HAP-1 (cell line): Measurements from ENCODE around the gene MITD1.
"Not testable (repeated sequence)": the region's sequence is repeated elsewhere in the genome, so short reads cannot be mapped to it uniquely, and the experiment has no call there.

Experiments
- DNase-seq, 2 experiments: peaks; one replicate each; pipeline ENCODE4 v3.0.0-alpha.2; 2016 to 2020; ENCODE audit warnings: low spot score in 2 of 2
- H3K27me3 ChIP-seq: fragments of 250-450 bp; sonication (Bioruptor Pico); 2 replicates; pipeline ENCODE4 v1.5.1; 2020; ENCODE audit warnings: low read depth, mild to moderate bottlenecking, moderate library complexity
- H3K36me3 ChIP-seq: fragments of 250-450 bp; sonication (Bioruptor Pico); replicated peaks from 2 replicates; pipeline ENCODE4 v1.5.1; 2020; ENCODE audit warnings: mild to moderate bottlenecking
- H3K4me1 ChIP-seq: fragments of 250-450 bp; sonication (Bioruptor Pico); 2 replicates; pipeline ENCODE4 v1.5.1; 2020; ENCODE audit warnings: mild to moderate bottlenecking
- H3K4me3 ChIP-seq: fragments of 250-450 bp; sonication (Bioruptor Pico); 2 replicates; pipeline ENCODE4 v1.5.1; 2020; ENCODE audit warnings: mild to moderate bottlenecking, moderate library complexity
- H3K9me3 ChIP-seq: fragments of 250-450 bp; sonication (Bioruptor Pico); 2 replicates; pipeline ENCODE4 v1.5.1; 2020; ENCODE audit warnings: mild to moderate bottlenecking, moderate library complexity
- in situ Hi-C: fragments of 300-500 bp; cut with MboI; formaldehyde crosslinking; loops from 3 replicates; pipeline ENCODE4 v1.14.3; 2020; ENCODE audit warnings: low sequenced_read_pairs, inconsistent platforms, mixed read lengths

MITD1 gene

GRCh38 chr2:99180755-99181623 is at the start of gene MITD1, which contains the start of gene MRPL30:
Gene MITD1, minus strand, starts transcription at chr2:99181058. Its CDS starts 77 bp downstream, at chr2:99180981.
Gene MRPL30, plus strand, starts transcription at chr2:99181184. Its CDS starts 5,020 bp downstream, at chr2:99186204.
- Histone ChIP-seq H3K9me3 (no peaks in the 10 kb centered on the region), H3K36me3 (no peaks in the 10 kb centered on the region; the same call in none of the 2 replicates), H3K4me1 (peaks cover 7% of the 10 kb centered on the region), H3K4me3 (peak within 1 kb of the TSS; percentile 73), H3K27me3 (no peaks in the 10 kb centered on the region)
- in situ Hi-C loops, result loop anchor here (25.0 kb wide), 1 partner anchor 306 kb away; the partner anchor contains the start of gene REV1
- DNase-seq, result peak; percentile 93

DNA sequence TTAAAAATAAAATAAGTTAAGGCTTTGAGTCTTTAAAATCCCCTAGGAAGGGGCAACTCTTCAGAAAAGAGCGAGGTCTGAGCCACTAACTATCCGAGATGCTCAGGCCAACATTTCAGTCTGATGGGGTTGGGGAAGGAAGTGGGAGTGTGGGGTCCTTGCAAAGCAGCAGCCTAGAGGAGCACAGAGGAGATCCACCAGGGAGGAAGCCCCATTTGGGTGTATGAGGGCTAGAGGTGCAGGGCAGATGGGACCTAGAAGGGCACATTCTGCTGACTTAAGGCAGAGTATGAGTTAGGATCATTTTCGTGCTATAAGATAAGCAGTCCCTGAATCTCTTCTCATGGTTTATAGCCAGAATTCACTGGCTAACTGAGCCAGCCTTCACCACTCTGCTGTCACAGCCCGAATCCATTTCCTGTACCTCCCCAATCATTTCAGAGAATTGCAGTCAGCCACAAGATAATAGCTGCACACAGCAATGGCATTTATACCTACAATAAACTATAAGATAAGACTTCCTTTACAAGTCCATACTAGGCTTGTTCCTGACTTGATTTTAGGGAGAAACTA is 37.2 kb upstream of the MITD1 start:
- no peaks in the 10 kb centered on the region for H3K36me3 ChIP-seq
- H3K27me3 ChIP-seq, result no peaks in the 10 kb centered on the region
- no peak for DNase-seq
- in situ Hi-C loops, result no loop called here
- no peak overlapping the region for H3K4me3 ChIP-seq
- H3K4me1 ChIP-seq, result no peaks in the 10 kb centered on the region
- H3K9me3 ChIP-seq, result no peaks in the 10 kb centered on the region

- Histone ChIP-seq H3K4me1 (no peaks in the 10 kb centered on the region), H3K36me3 (no peaks in the 10 kb centered on the region), H3K9me3 (no peaks in the 10 kb centered on the region), H3K4me3 (no peak overlapping the region), H3K27me3 (no peaks in the 10 kb centered on the region)
- no peak for DNase-seq
- in situ Hi-C loops, result no loop called here
Measured at GRCh38 chr2:99216096-99216495, 35.2 kb upstream of the MITD1 start.

DNA sequence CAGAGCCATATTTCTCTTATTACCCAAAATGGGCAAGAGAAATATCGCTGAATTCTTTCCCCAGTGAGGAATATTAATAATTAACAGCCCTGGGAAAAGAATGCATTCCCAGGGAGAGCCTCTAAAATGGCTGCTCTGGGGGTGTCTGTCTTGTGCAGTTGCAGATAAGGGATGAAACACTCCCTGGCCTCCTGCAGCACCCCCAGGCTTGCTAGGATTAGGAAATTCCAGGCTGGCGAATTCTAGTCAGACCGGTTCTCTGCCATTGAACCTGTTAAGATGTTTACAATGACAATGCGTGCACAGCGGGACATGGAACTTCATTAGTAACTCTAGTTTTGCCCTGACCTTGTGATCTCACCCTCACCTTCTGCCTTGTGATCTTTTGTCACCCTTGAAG is 24.6 kb upstream of the MITD1 start:
- in situ Hi-C loops, result no loop called here
- Histone ChIP-seq H3K9me3 (no peaks in the 10 kb centered on the region), H3K27me3 (no peaks in the 10 kb centered on the region), H3K4me1 (no peaks in the 10 kb centered on the region), H3K36me3 (peaks cover 8% of the 10 kb centered on the region; the same call in 1 of the 2 replicates), H3K4me3 (no peak overlapping the region)
- DNase-seq, result no peak

GRCh38 chr2:99201959-99202678 is 21.3 kb upstream of the MITD1 start:
- Histone ChIP-seq H3K36me3 (peaks cover 25% of the 10 kb centered on the region), H3K4me1 (no peaks in the 10 kb centered on the region), H3K27me3 (no peaks in the 10 kb centered on the region), H3K9me3 (no peaks in the 10 kb centered on the region), H3K4me3 (no peak overlapping the region)
- DNase-seq, result no peak
- in situ Hi-C loops, result no loop called here

DNA sequence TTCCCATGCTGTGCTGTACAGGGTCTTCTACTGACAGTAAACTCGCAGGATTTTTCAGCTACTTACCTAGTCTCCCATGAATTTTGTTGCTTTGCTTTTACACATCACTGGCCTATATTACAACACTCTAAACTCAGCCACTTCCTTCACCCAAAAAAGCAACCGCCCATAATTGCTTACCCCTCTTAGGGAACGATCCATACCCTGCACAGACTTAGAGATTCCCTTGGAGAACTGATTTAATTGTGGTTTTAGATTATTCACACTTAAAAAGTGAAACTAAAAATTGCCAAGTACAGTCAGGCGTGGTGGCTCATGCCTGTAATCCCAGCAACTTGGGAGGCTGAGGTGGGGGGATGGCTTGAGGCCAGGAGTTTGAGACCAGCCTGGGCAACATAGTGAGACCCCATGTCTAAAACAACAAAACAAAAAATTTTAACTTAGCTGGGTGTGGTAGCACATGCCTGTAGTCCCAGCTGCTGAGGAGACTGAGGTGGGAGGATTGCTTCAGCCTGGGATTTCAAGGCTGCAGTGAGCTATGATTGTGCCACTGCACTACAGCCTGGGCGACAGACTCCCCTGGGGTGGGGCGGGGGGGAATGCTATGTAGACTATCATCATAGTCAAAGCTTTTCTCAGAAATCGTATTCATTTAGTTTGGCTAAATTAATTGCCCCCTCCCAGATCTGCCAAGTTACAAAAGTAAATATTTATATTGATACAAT is 19.4 kb upstream of the MITD1 start:
- no peaks in the 10 kb centered on the region for H3K27me3 ChIP-seq
- in situ Hi-C loops, result no loop called here
- no peaks in the 10 kb centered on the region for H3K9me3 ChIP-seq
- H3K36me3 ChIP-seq, result peaks cover 42% of the 10 kb centered on the region
- no peak overlapping the region for H3K4me3 ChIP-seq
- no peak for DNase-seq
- no peaks in the 10 kb centered on the region for H3K4me1 ChIP-seq

- H3K4me3 ChIP-seq, result no peak overlapping the region
- H3K9me3 ChIP-seq, result no peaks in the 10 kb centered on the region
- H3K36me3 ChIP-seq, result peaks cover 54% of the 10 kb centered on the region
- no peak for DNase-seq
- no peaks in the 10 kb centered on the region for H3K27me3 ChIP-seq
- in situ Hi-C loops, result loop anchor here (25.0 kb wide), 1 partner anchor 289 kb away; the partner anchor contains the start of gene REV1
- H3K4me1 ChIP-seq, result no peaks in the 10 kb centered on the region
Measured at GRCh38 chr2:99198103-99198841, 17.4 kb upstream of the MITD1 start.

- H3K4me1 ChIP-seq, DNase-seq, H3K27me3 ChIP-seq, H3K4me3 ChIP-seq, H3K9me3 ChIP-seq: not testable (repeated sequence)
- H3K36me3 ChIP-seq, result peaks cover 75% of the 10 kb centered on the region
- in situ Hi-C loops, result loop anchor here (25.0 kb wide), 1 partner anchor 295 kb away; the partner anchor contains the start of gene REV1
Measured at GRCh38 chr2:99192364-99192763, 11.5 kb upstream of the MITD1 start.

GRCh38 chr2:99190548-99190947 is 9.7 kb upstream of the MITD1 start:
- no peak for DNase-seq
- in situ Hi-C loops, result loop anchor here (25.0 kb wide), 1 partner anchor 297 kb away; the partner anchor contains the start of gene REV1
- H3K4me1 ChIP-seq, result no peaks in the 10 kb centered on the region
- H3K27me3 ChIP-seq, result no peaks in the 10 kb centered on the region
- peaks cover 61% of the 10 kb centered on the region for H3K36me3 ChIP-seq
- no peak overlapping the region for H3K4me3 ChIP-seq
- H3K9me3 ChIP-seq, result no peaks in the 10 kb centered on the region

DNA sequence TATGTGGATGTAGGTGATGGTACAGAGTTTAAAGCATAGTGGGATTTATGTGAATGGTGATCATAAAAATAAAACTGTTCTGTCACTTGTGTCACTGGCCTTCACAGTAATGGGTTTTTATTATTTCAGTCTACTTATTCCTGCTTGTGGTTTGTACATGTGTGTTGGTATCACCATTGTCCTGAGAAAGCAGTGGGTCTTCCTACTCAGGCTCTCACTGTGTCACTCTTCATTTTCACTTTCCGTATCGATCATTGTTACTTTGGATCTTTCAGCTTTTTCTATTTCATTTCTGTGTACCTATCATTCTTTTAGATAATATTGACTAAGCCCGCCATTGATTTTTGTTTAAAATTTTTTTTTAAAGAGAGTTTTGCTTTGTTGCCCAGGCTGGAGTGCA is 7.5 kb upstream of the MITD1 start:
- DNase-seq, result no peak
- H3K4me3 ChIP-seq, result no peak overlapping the region
- in situ Hi-C loops, result loop anchor here (25.0 kb wide), 1 partner anchor 299 kb away; the partner anchor contains the start of gene REV1
- no peaks in the 10 kb centered on the region for H3K4me1 ChIP-seq
- no peaks in the 10 kb centered on the region for H3K9me3 ChIP-seq
- no peaks in the 10 kb centered on the region for H3K27me3 ChIP-seq
- H3K36me3 ChIP-seq, result peaks cover 47% of the 10 kb centered on the region

DNA sequence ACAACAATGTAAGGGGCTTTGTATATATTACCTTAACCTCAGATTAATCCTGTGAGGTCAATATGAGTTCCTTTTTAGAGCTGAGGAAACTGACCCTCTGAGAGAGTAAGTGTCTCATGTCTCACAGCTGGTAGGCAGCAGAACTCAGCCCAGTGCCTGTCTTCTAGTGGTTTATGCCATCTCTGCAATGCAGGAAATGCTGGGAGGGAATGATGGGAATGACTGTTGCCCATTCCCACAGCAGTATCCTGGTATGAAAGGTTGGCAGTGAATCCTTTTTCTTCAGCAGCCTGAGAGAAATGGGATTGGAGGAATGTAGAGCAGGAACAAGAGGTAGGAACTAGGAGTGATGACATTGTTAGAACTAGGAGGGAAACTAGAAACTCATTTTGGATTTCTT is 6.2 kb upstream of the MITD1 start:
- Histone ChIP-seq H3K9me3 (no peaks in the 10 kb centered on the region), H3K27me3 (no peaks in the 10 kb centered on the region), H3K4me3 (no peak overlapping the region), H3K4me1 (peaks cover 7% of the 10 kb centered on the region), H3K36me3 (peaks cover 39% of the 10 kb centered on the region)
- no peak for DNase-seq
- in situ Hi-C loops, result loop anchor here (25.0 kb wide), 1 partner anchor 300 kb away; the partner anchor contains the start of gene REV1

- no peaks in the 10 kb centered on the region for H3K9me3 ChIP-seq
- H3K27me3 ChIP-seq, result no peaks in the 10 kb centered on the region
- in situ Hi-C loops, result loop anchor here (25.0 kb wide), 1 partner anchor 302 kb away; the partner anchor contains the start of gene REV1
- no peak overlapping the region for H3K4me3 ChIP-seq
- no peak for DNase-seq
- peaks cover 25% of the 10 kb centered on the region for H3K36me3 ChIP-seq
- H3K4me1 ChIP-seq, result peaks cover 7% of the 10 kb centered on the region
Measured at GRCh38 chr2:99184811-99185210, 4.0 kb upstream of the MITD1 start.
